Gastrocnemius medialis (tissue), 4 donors: ENCODE measurements around the gene NDUFS4.

Experiments used
- CTCF ChIP-seq, 5 experiments: fragments of 450-650 bp in 3 of 5; fragments of 200-600 bp in 2 of 5; sonication (generic) in 2 of 5; IDR thresholded peaks in 4 of 5; conservative IDR thresholded peaks in 1 of 5; 1 replicate in 4 of 5; 2 replicates in 1 of 5; pipeline ENCODE4 v1.5.1; 2016 to 2019; ENCODE audit warnings: antibody characterized with exemption in 5 of 5, mild to moderate bottlenecking in 3 of 5, moderate library complexity in 3 of 5
- POLR2A ChIP-seq, 2 donors: fragments of 450-650 bp; IDR thresholded peaks; one replicate each; pipeline ENCODE4 v1.6.1; 2017; ENCODE audit warnings: antibody characterized with exemption in 2 of 2, mild to moderate bottlenecking in 2 of 2, moderate library complexity in 2 of 2

GRCh38 chr5:53604309-53604708 lies 43.9 kb downstream of the NDUFS4 start:
- no peak for TF ChIP-seq CTCF (IDR thresholded peaks at IDR 0.05 in 4 of 5, conservative IDR thresholded peaks at IDR 0.05 in 1 of 5)
- no peak for TF ChIP-seq POLR2A (IDR thresholded peaks at IDR 0.05)
